HepG2 (cell line): Measurements from ENCODE around the gene C5orf24. TPM values are rescaled to one million over a fixed set of nuclear protein-coding genes. Genes with fewer than 3 reads are reported as not detected.
A peak's percentile ranks its signal among the peaks of the same experiment; 100 is the strongest.

Experiments
- FOXJ3 ChIP-seq: sonication (generic); formaldehyde crosslinking; IDR thresholded peaks from 2 replicates; pipeline ENCODE4 v1.4.0; 2020; ENCODE audit warnings: missing genetic modification reagents, mild to moderate bottlenecking, borderline replicate concordance
- GPBP1L1 ChIP-seq: sonication (generic); formaldehyde crosslinking; IDR thresholded peaks from 2 replicates; pipeline ENCODE4 v1.5.0; 2020; ENCODE audit warnings: mild to moderate bottlenecking, missing genetic modification reagents
- HHEX ChIP-seq: IDR thresholded peaks from 2 replicates; pipeline ENCODE4 v1.6.1; 2016; ENCODE audit warnings: control low read depth
- MED8 ChIP-seq: sonication (generic); formaldehyde crosslinking; IDR thresholded peaks from 2 replicates; pipeline ENCODE4 v1.8.1; 2023; ENCODE audit warnings: mild to moderate bottlenecking, missing genetic modification reagents; ENCODE audit not compliant: insufficient replicate concordance
- MIER2 ChIP-seq: IDR thresholded peaks from 2 replicates; pipeline ENCODE4 v1.6.1; 2016; ENCODE audit warnings: missing biosample characterization, missing genetic modification reagents
- MYPOP ChIP-seq: sonication (generic); formaldehyde crosslinking; IDR thresholded peaks from 2 replicates; pipeline ENCODE4 v1.8.1; 2023; ENCODE audit warnings: mild to moderate bottlenecking, moderate library complexity, missing genetic modification reagents
- NCOA1 ChIP-seq: sonication (generic); formaldehyde crosslinking; IDR thresholded peaks from 2 replicates; pipeline ENCODE4 v1.9.0; 2021; ENCODE audit warnings: missing genetic modification reagents
- POLR2AphosphoS5 ChIP-seq: IDR thresholded peaks from 2 replicates; pipeline ENCODE4 v1.6.1; 2012; ENCODE audit warnings: low read depth, low read length
- TEAD2 ChIP-seq: sonication (generic); formaldehyde crosslinking; IDR thresholded peaks from 2 replicates; pipeline ENCODE4 v1.9.0; 2021; ENCODE audit warnings: missing genetic modification reagents
- ZMYM2 ChIP-seq: sonication (generic); formaldehyde crosslinking; IDR thresholded peaks from 2 replicates; pipeline ENCODE4 v1.8.0; 2022; ENCODE audit warnings: mild to moderate bottlenecking, missing genetic modification reagents
- ZNF17 ChIP-seq: sonication (generic); formaldehyde crosslinking; IDR thresholded peaks from 2 replicates; pipeline ENCODE4 v1.5.0; 2020; ENCODE audit warnings: mild to moderate bottlenecking, missing genetic modification reagents
- ZNF280B ChIP-seq: sonication (generic); formaldehyde crosslinking; IDR thresholded peaks from 2 replicates; pipeline ENCODE4 v1.5.0; 2020; ENCODE audit warnings: missing genetic modification reagents, mild to moderate bottlenecking, borderline replicate concordance
- ZNF468 ChIP-seq: sonication (generic); formaldehyde crosslinking; IDR thresholded peaks from 2 replicates; pipeline ENCODE4 v1.8.0; 2022; ENCODE audit warnings: mild to moderate bottlenecking, moderate library complexity, missing genetic modification reagents
- ZNF484 ChIP-seq: sonication (generic); formaldehyde crosslinking; IDR thresholded peaks from 2 replicates; pipeline ENCODE4 v1.5.1; 2020; ENCODE audit warnings: mild to moderate bottlenecking, low read depth, missing genetic modification reagents, borderline replicate concordance
- ZNF503 ChIP-seq: sonication (generic); formaldehyde crosslinking; IDR thresholded peaks from 2 replicates; pipeline ENCODE4 v1.4.0; 2020; ENCODE audit warnings: missing genetic modification reagents
- ZNF550 ChIP-seq: sonication (generic); formaldehyde crosslinking; IDR thresholded peaks from 2 replicates; pipeline ENCODE4 v1.4.0; 2020; ENCODE audit warnings: mild to moderate bottlenecking, missing genetic modification reagents, borderline replicate concordance
- ZNF709 ChIP-seq: sonication (generic); formaldehyde crosslinking; IDR thresholded peaks from 2 replicates; pipeline ENCODE4 v1.5.0; 2020; ENCODE audit warnings: mild to moderate bottlenecking, missing genetic modification reagents
- ZNF710 ChIP-seq: sonication (generic); formaldehyde crosslinking; IDR thresholded peaks from 2 replicates; pipeline ENCODE4 v1.5.0; 2020; ENCODE audit warnings: mild to moderate bottlenecking, missing genetic modification reagents, borderline replicate concordance
- ZNF776 ChIP-seq: sonication (generic); formaldehyde crosslinking; IDR thresholded peaks from 2 replicates; pipeline ENCODE4 v1.4.0; 2020; ENCODE audit warnings: mild to moderate bottlenecking, missing genetic modification reagents
- ZNF782 ChIP-seq: sonication (generic); formaldehyde crosslinking; IDR thresholded peaks from 2 replicates; pipeline ENCODE4 v1.4.0; 2020; ENCODE audit warnings: missing genetic modification reagents, mild to moderate bottlenecking, borderline replicate concordance
- ZNF878 ChIP-seq: sonication (generic); formaldehyde crosslinking; IDR thresholded peaks from 2 replicates; pipeline ENCODE4 v1.8.1; 2023; ENCODE audit warnings: mild to moderate bottlenecking, missing genetic modification reagents, moderate library complexity
- polyA plus RNA-seq, 8 experiments: library from polyadenylated mRNA; depleted of rRNA in 3 of 8; stranded (reverse) in 7 of 8; unstranded in 1 of 8; fragments of >200 nt; fragmentation: Illumina TruSeq in 4 of 8; extraction: Trizol in 4 of 8; gene quantifications; 2 replicates each; pipeline versions ENCODE4 v1.2.1 to v1.2.3, GENCODE V29; 2011 to 2016; ENCODE audit warnings: low read depth in 4 of 8, missing spikeins in 1 of 8, mixed read lengths in 1 of 8; ENCODE audit not compliant: insufficient read depth in 1 of 8
- total RNA-seq, 5 experiments: library from RNA; depleted of rRNA; stranded (reverse); fragments of >200 nt; fragmentation: Illumina TruSeq; extraction: Trizol; gene quantifications; 2 replicates each; pipeline ENCODE4 v1.2.3, GENCODE V29; 2016; ENCODE audit warnings: low read depth in 1 of 5

Gene C5orf24
- total and polyA plus RNA-seq, 2 of the 13 experiments (the other 11 are each of a cell fraction or from before 2014, with no cell fraction given), result 34.6 to 41.5 TPM

GRCh38 chr5:134845852-134846640 is at the start of gene C5orf24 (continued):
- TF ChIP-seq ZNF710 (CRISPR knock-in tag) (peak; percentile 24), FOXJ3 (no peak), ZNF878 (CRISPR knock-in tag) (peak; percentile 92), POLR2AphosphoS5 (peak; percentile 77), MED8 (CRISPR knock-in tag) (peak; percentile 21), HHEX (CRISPR knock-in tag) (no peak), MIER2 (no peak), ZNF550 (CRISPR knock-in tag) (peak; percentile 70; the same call in 1 of the 2 replicates), MYPOP (CRISPR knock-in tag) (peak; percentile 72), ZNF776 (CRISPR knock-in tag) (peak; percentile 47; the same call in 1 of the 2 replicates), ZNF503 (CRISPR knock-in tag) (peak; percentile 49; the same call in 1 of the 2 replicates), ZNF782 (CRISPR knock-in tag) (peak; percentile 39; the same call in 1 of the 2 replicates), ZNF468 (CRISPR knock-in tag) (peak; percentile 25; the same call in 1 of the 2 replicates), NCOA1 (CRISPR knock-in tag) (peak; percentile 58; the same call in 1 of the 2 replicates), GPBP1L1 (no peak), ZNF17 (CRISPR knock-in tag) (no peak), ZNF709 (peak; percentile 79), ZNF280B (0 out of 2 replicates have a peak, but pooled peaks have one; percentile 17), ZMYM2 (CRISPR knock-in tag) (0 out of 2 replicates have a peak, but pooled peaks have one; percentile 59), ZNF484 (CRISPR knock-in tag) (no peak), TEAD2 (CRISPR knock-in tag) (0 out of 2 replicates have a peak, but pooled peaks have one; percentile 25)
